Stomach smooth muscle (tissue), 2 donors: ENCODE measurements around the gene LRRC47.

Experiments
- H3K27ac ChIP-seq: one replicate; pipeline ENCODE4 v1.7.0; 2013; ENCODE audit warnings: mild to moderate bottlenecking, low read length, inconsistent platforms
- H3K27me3 ChIP-seq, 2 donors: one replicate each; pipeline ENCODE4 v1.7.0; 2013; ENCODE audit warnings: low read length in 2 of 2; ENCODE audit not compliant: insufficient read depth in 2 of 2, control insufficient read depth in 1 of 2
- H3K36me3 ChIP-seq, 2 donors: one replicate each; pipeline ENCODE4 v1.7.0; 2013; ENCODE audit warnings: low read length in 2 of 2; ENCODE audit not compliant: control insufficient read depth in 2 of 2, insufficient read depth in 2 of 2
- H3K4me1 ChIP-seq: one replicate; pipeline ENCODE4 v1.7.0; 2013; ENCODE audit warnings: low read length; ENCODE audit not compliant: control insufficient read depth, insufficient read depth
- H3K4me3 ChIP-seq, 2 donors: one replicate each; pipeline ENCODE4 v1.7.0; 2013; ENCODE audit warnings: low read length in 2 of 2
- H3K9ac ChIP-seq, 2 donors: one replicate each; pipeline ENCODE4 v1.7.0; 2013; ENCODE audit warnings: low read length in 2 of 2, mild to moderate bottlenecking in 1 of 2
- H3K9me3 ChIP-seq, 2 donors: one replicate each; pipeline ENCODE4 v1.7.0; 2013; ENCODE audit warnings: low read length in 2 of 2; ENCODE audit not compliant: control insufficient read depth in 2 of 2
- donor health status: healthy.
- donor health status: Pancreatic carcinoma.

Gene LRRC47

GRCh38 chr1:3786468-3787348 lies 9.6 kb downstream of the LRRC47 start:
- H3K9ac ChIP-seq, result no peak overlapping the region
- H3K27ac ChIP-seq, result no peak overlapping the region
- no peaks in the 10 kb centered on the region for H3K27me3 ChIP-seq
- H3K9me3 ChIP-seq, result no peaks in the 10 kb centered on the region
- H3K4me3 ChIP-seq, result no peak overlapping the region
- H3K4me1 ChIP-seq, result peaks cover 8% of the 10 kb centered on the region
- peaks cover 44 to 49% of the 10 kb centered on the region in 2 donors for H3K36me3 ChIP-seq

- no peaks in the 10 kb centered on the region for H3K27me3 ChIP-seq
- H3K4me3 ChIP-seq, result no peak overlapping the region
- peaks cover 49 to 59% of the 10 kb centered on the region in 2 donors for H3K36me3 ChIP-seq
These were observed 10.7 kb downstream of the LRRC47 start for GRCh38 chr1:3785456-3786157.

GRCh38 chr1:3785045-3785444 lies 11.3 kb downstream of the LRRC47 start:
- H3K9ac ChIP-seq, result no peak overlapping the region
- H3K27me3 ChIP-seq, result no peaks in the 10 kb centered on the region
- H3K27ac ChIP-seq, result no peak overlapping the region
- H3K9me3 ChIP-seq, result no peaks in the 10 kb centered on the region
- H3K4me3 ChIP-seq, result no peak overlapping the region
- H3K4me1 ChIP-seq, result no peaks in the 10 kb centered on the region
- H3K36me3 ChIP-seq, result peaks cover 49 to 64% of the 10 kb centered on the region in 2 donors

More at GRCh38 chr1:3785456-3786157, 10.7 kb downstream of the LRRC47 start:
- peaks cover 3% of the 10 kb centered on the region for H3K4me1 ChIP-seq
- H3K9ac ChIP-seq, result no peak overlapping the region
- H3K27ac ChIP-seq, result no peak overlapping the region
- no peaks in the 10 kb centered on the region for H3K9me3 ChIP-seq

GRCh38 chr1:3783651-3784474 lies 12.4 kb downstream of the LRRC47 start:
- H3K9me3 ChIP-seq, result no peaks in the 10 kb centered on the region
- no peaks in the 10 kb centered on the region for H3K27me3 ChIP-seq
- H3K4me1 ChIP-seq, result no peaks in the 10 kb centered on the region
- H3K36me3 ChIP-seq, result peaks cover 61 to 75% of the 10 kb centered on the region in 2 donors
- H3K9ac ChIP-seq, result no peak overlapping the region
- no peak overlapping the region for H3K27ac ChIP-seq
- no peak overlapping the region for H3K4me3 ChIP-seq

- Histone ChIP-seq H3K36me3 (peaks cover 46 to 57% of the 10 kb centered on the region in 2 donors), H3K9me3 (no peaks in the 10 kb centered on the region), H3K9ac (no peak overlapping the region), H3K4me1 (peaks cover under 1% of the 10 kb centered on the region), H3K27me3 (no peaks in the 10 kb centered on the region), H3K4me3 (no peak overlapping the region), H3K27ac (no peak overlapping the region)
These were observed 15.4 kb downstream of the LRRC47 start for GRCh38 chr1:3780901-3781300.

- Histone ChIP-seq H3K4me1 (peaks cover 2% of the 10 kb centered on the region), H3K4me3 (no peak overlapping the region), H3K27me3 (no peaks in the 10 kb centered on the region), H3K9ac (no peak overlapping the region), H3K9me3 (no peaks in the 10 kb centered on the region), H3K27ac (no peak overlapping the region), H3K36me3 (peaks cover 41 to 52% of the 10 kb centered on the region in 2 donors)
These were observed 16.3 kb downstream of the LRRC47 start for GRCh38 chr1:3779912-3780416.

GRCh38 chr1:3779265-3779911 lies 16.9 kb downstream of the LRRC47 start:
- Histone ChIP-seq H3K4me3 (no peak overlapping the region), H3K27ac (no peak overlapping the region), H3K4me1 (peaks cover 2% of the 10 kb centered on the region), H3K9ac (no peak overlapping the region), H3K9me3 (no peaks in the 10 kb centered on the region), H3K36me3 (peaks cover 39 to 47% of the 10 kb centered on the region in 2 donors), H3K27me3 (no peaks in the 10 kb centered on the region)

- Histone ChIP-seq H3K9me3 (no peaks in the 10 kb centered on the region), H3K4me1 (peaks cover 6% of the 10 kb centered on the region), H3K27me3 (no peaks in the 10 kb centered on the region), H3K9ac (no peak overlapping the region), H3K4me3 (no peak overlapping the region), H3K27ac (no peak overlapping the region), H3K36me3 (peaks cover 35 to 41% of the 10 kb centered on the region in 2 donors)
These were observed 17.6 kb downstream of the LRRC47 start for GRCh38 chr1:3778590-3779264.

GRCh38 chr1:3777647-3778589 lies 18.4 kb downstream of the LRRC47 start:
- Histone ChIP-seq H3K36me3 (peaks cover 34 to 37% of the 10 kb centered on the region in 2 donors), H3K9ac (no peak overlapping the region)

More at GRCh38 chr1:3777647-3778589, 18.4 kb downstream of the LRRC47 start:
- Histone ChIP-seq H3K27ac (no peak overlapping the region), H3K4me1 (peaks cover 14% of the 10 kb centered on the region), H3K27me3 (no peaks in the 10 kb centered on the region), H3K4me3 (no peak overlapping the region), H3K9me3 (no peaks in the 10 kb centered on the region)
